K562 (cell line): Measurements from ENCODE around the gene POLK. TPM values are rescaled to one million over a fixed set of nuclear protein-coding genes. Genes with fewer than 3 reads are reported as not detected.
A peak's percentile ranks its signal among the peaks of the same experiment; 100 is the strongest.

Experiments used
- ATAC-seq: fragments of 200-7000 bp; cut with Tn5 transposase; 3 replicates; pipeline ENCODE4 v1.9.1; 2020; ENCODE audit warnings: moderate library complexity
- BruUV-seq: library from RNA; stranded (reverse); fragments of 400-500 nt; replicated peaks from 2 replicates; lab custom pipeline; 2021; lab: Mats Ljungman, UMichigan
- CTCF ChIA-PET: fragments of 300-600 bp; formaldehyde crosslinking; extraction: SDS; loops from one replicate; lab custom pipeline; 2021; ENCODE audit warnings: low intra/inter-chr PET ratio; lab: Yijun Ruan, JAX
- POLR2A ChIA-PET: fragments of 300-600, 350-650 bp; sonication (Branson Sonifier 250); formaldehyde crosslinking; extraction: SDS; loops from one replicate; lab custom pipeline; 2021; ENCODE audit warnings: antibody characterized with exemption, inconsistent platforms; lab: Yijun Ruan, JAX
- DNase-seq, 4 experiments: peaks; one replicate each; pipeline versions ENCODE4 v3.0.0 to v3.0.0-alpha.2; 2011 to 2018; ENCODE audit warnings: low spot score in 3 of 4, mixed read lengths in 3 of 4; ENCODE audit errors: extremely low read depth in 1 of 4
- FAIRE-seq: peaks from 2 replicates; lab custom pipeline; 2011; peaks lifted over from hg19 to GRCh38; lab: Jason Lieb, UNC
- H2AFZ ChIP-seq: 2 replicates; pipeline ENCODE4 v1.6.0; 2011; ENCODE audit warnings: low read depth, low read length, control low read depth, inconsistent platforms
- H3K27ac ChIP-seq: fragments of 200-600 bp; 3 replicates; pipeline ENCODE4 v1.8.0; 2011; ENCODE audit warnings: low read depth, mild to moderate bottlenecking, control low read depth, inconsistent platforms, low read length, moderate library complexity, mixed read lengths; ENCODE audit errors: extremely low read depth
- H3K27me3 ChIP-seq, 2 experiments: fragments of 300-600 bp in 1 of 2; 2 replicates in 1 of 2; 3 replicates in 1 of 2; pipeline versions ENCODE4 v1.6.0 to v1.8.0; 2011; ENCODE audit warnings: inconsistent platforms in 2 of 2, low read length in 2 of 2, mild to moderate bottlenecking in 1 of 2, mixed read lengths in 1 of 2, moderate library complexity in 1 of 2; ENCODE audit not compliant: control insufficient read depth in 2 of 2, insufficient read depth in 2 of 2
- H3K36me3 ChIP-seq: fragments of 300-600 bp; 3 replicates; pipeline ENCODE4 v1.8.0; 2011; ENCODE audit warnings: mild to moderate bottlenecking, low read length, inconsistent platforms; ENCODE audit not compliant: control insufficient read depth, insufficient read depth
- H3K4me1 ChIP-seq, 2 experiments: fragments of 200-600 bp in 1 of 2; replicated peaks in 1 of 2; 2 replicates in 1 of 2; 3 replicates in 1 of 2; pipeline versions ENCODE4 v1.5.1 to v1.8.0; 2011; ENCODE audit warnings: inconsistent platforms in 2 of 2, low read length in 2 of 2, mild to moderate bottlenecking in 1 of 2, mixed read lengths in 1 of 2, moderate library complexity in 1 of 2; ENCODE audit not compliant: control insufficient read depth in 2 of 2, insufficient read depth in 2 of 2
- H3K4me2 ChIP-seq: 2 replicates; pipeline ENCODE4 v1.6.1; 2011; ENCODE audit warnings: low read length, control low read depth, inconsistent platforms, mixed read lengths; ENCODE audit not compliant: insufficient read depth
- H3K4me3 ChIP-seq: fragments of 200-600 bp; sonication (generic), shearing (Covaris generic); 2 replicates; pipeline ENCODE4 v1.5.1; 2016; ENCODE audit warnings: control low read depth, inconsistent platforms
- H3K79me2 ChIP-seq: fragments of 200-600 bp; 3 replicates; pipeline ENCODE4 v1.8.0; 2011; ENCODE audit warnings: low read length, inconsistent platforms; ENCODE audit not compliant: control insufficient read depth, insufficient read depth
- H3K9ac ChIP-seq, 2 experiments: 2 replicates each; pipeline versions ENCODE4 v1.6.0 to v1.6.1; 2011; ENCODE audit warnings: low read depth in 2 of 2, low read length in 2 of 2, control low read depth in 1 of 2, inconsistent platforms in 1 of 2, mild to moderate bottlenecking in 1 of 2, mixed read lengths in 1 of 2; ENCODE audit not compliant: insufficient read depth in 1 of 2
- H3K9me1 ChIP-seq: one replicate; pipeline ENCODE4 v1.6.0; 2011; ENCODE audit warnings: inconsistent platforms, mild to moderate bottlenecking, low read length, moderate library complexity; ENCODE audit not compliant: control insufficient read depth, insufficient read depth
- H3K9me3 ChIP-seq: replicated peaks from 2 replicates; pipeline ENCODE4 v1.5.1; 2011; ENCODE audit warnings: low read depth, low read length, inconsistent platforms; ENCODE audit not compliant: control insufficient read depth, insufficient read depth
- H4K20me1 ChIP-seq: replicated peaks from 2 replicates; pipeline ENCODE4 v1.6.1; 2011; ENCODE audit warnings: low read length, inconsistent platforms, mixed read lengths; ENCODE audit not compliant: control insufficient read depth, insufficient read depth
- BCL6 ChIP-seq: fragments of 250-450 bp; sonication (Bioruptor Pico); IDR thresholded peaks from 2 replicates; pipeline ENCODE4 v1.4.0; 2020
- BRF1 ChIP-seq: IDR thresholded peaks from 3 replicates; pipeline ENCODE4 v1.6.1; 2011; ENCODE audit warnings: borderline replicate concordance, mild to moderate bottlenecking; ENCODE audit not compliant: insufficient read length; ENCODE audit errors: extremely low read depth
- CTCFL ChIP-seq: IDR thresholded peaks from 2 replicates; pipeline ENCODE4 v1.6.1; 2011; ENCODE audit warnings: borderline replicate concordance, low read depth, mild to moderate bottlenecking, moderate library complexity, low read length; ENCODE audit not compliant: insufficient read depth, poor library complexity, severe bottlenecking
- ETV6 ChIP-seq, 3 experiments: fragments of 150-350 bp in 1 of 3; sonication (generic) in 1 of 3; formaldehyde crosslinking in 1 of 3; IDR thresholded peaks; 2 replicates each; pipeline versions ENCODE4 v1.6.1 to v1.8.0; 2014 to 2022; ENCODE audit warnings: borderline replicate concordance in 2 of 3, low read depth in 2 of 3, antibody characterized with exemption in 1 of 3, low read length in 1 of 3, mild to moderate bottlenecking in 1 of 3, missing genetic modification reagents in 1 of 3
- HLTF ChIP-seq: fragments of 450-650 bp; IDR thresholded peaks from 2 replicates; pipeline ENCODE4 v1.6.1; 2016
- IRF1 ChIP-seq: sonication (generic); formaldehyde crosslinking; IDR thresholded peaks from 2 replicates; pipeline ENCODE4 v1.8.0; 2022; ENCODE audit warnings: missing genetic modification reagents, mild to moderate bottlenecking, borderline replicate concordance
- POLR2G ChIP-seq: fragments of 200-400 bp; formaldehyde crosslinking; IDR thresholded peaks from 2 replicates; pipeline ENCODE4 v1.6.1; 2017; ENCODE audit warnings: low read depth, mild to moderate bottlenecking, antibody characterized with exemption, low read length, moderate library complexity
- RNF2 ChIP-seq: sonication (generic); IDR thresholded peaks from 2 replicates; pipeline ENCODE4 v1.6.1; 2016
- ZKSCAN1 ChIP-seq: fragments of 150-350 bp; IDR thresholded peaks from 2 replicates; pipeline ENCODE4 v1.6.1; 2016; ENCODE audit warnings: low read depth, low read length
- ZNF212 ChIP-seq: fragments of 450-650 bp; formaldehyde crosslinking; IDR thresholded peaks from 2 replicates; pipeline ENCODE4 v1.4.0; 2020; ENCODE audit warnings: mild to moderate bottlenecking
- ZNF280A ChIP-seq: fragments of 450-650 bp; IDR thresholded peaks from 2 replicates; pipeline ENCODE4 v1.6.1; 2018; ENCODE audit warnings: mild to moderate bottlenecking, low read depth; ENCODE audit not compliant: partially characterized antibody
- whole genome bisulfite sequencing: fragments of 100-300 bp; shearing (Covaris generic); methylation state at CpG from one replicate; pipeline ENCODE4 v1.1.6; 2016; ENCODE audit warnings: low coverage, mixed read lengths; ENCODE audit not compliant: insufficient coverage; ENCODE audit errors: missing lambda C conversion rate; 5-methylcytosine and 5-hydroxymethylcytosine counted together
- in situ Hi-C: fragments of 300-500 bp; cut with MboI; formaldehyde crosslinking; loops from 4 replicates; pipeline ENCODE4 v1.15.0; 2018; ENCODE audit warnings: inconsistent platforms, mixed read lengths
- intact Hi-C: fragments of 100-400 bp; cut with micrococcal nuclease; formaldehyde crosslinking; loops from 2 replicates; pipeline ENCODE4 v1.14.2; 2022
- polyA plus RNA-seq, 8 experiments: library from polyadenylated mRNA; depleted of rRNA in 4 of 8; stranded (reverse) in 5 of 8; unstranded in 3 of 8; fragments of >200 nt; fragmentation: Nextera tagmentation in 2 of 8; fragmentation: Illumina TruSeq in 1 of 8; extraction: Ambion mirVana in 2 of 8; extraction: Trizol in 1 of 8; gene quantifications; 2 replicates each; pipeline versions ENCODE4 v1.2.1 to v1.2.3, GENCODE V29; 2011 to 2014; ENCODE audit warnings: inconsistent platforms in 1 of 8, missing spikeins in 1 of 8
- total RNA-seq, 7 experiments: library from RNA; depleted of rRNA in 6 of 7; stranded (reverse); fragments of >200 nt in 6 of 7; fragmentation: Illumina TruSeq in 2 of 7; extraction: Trizol in 2 of 7; gene quantifications; 2 replicates each; pipeline versions ENCODE4 v1.2.1 to v1.2.3, GENCODE V29; 2011 to 2021; ENCODE audit warnings: low replicate concordance in 1 of 7

The POLK gene
- total and polyA plus RNA-seq, 9 of the 15 experiments (the other 6 are each of a cell fraction or from before 2014, with no cell fraction given) = 6.1 to 31.6 (median 16.5) TPM

GRCh38 chr5:75468593-75468992 is 43.1 kb upstream of the POLK start:
- CTCF ChIA-PET = no interaction called here
- Histone ChIP-seq H3K4me2 (no peak overlapping the region), H3K27me3 (no peaks in the 10 kb centered on the region), H3K9me3 (peaks cover 5% of the 10 kb centered on the region; the same call in 1 of the 2 replicates), H3K9me1 (no peaks in the 10 kb centered on the region), H3K36me3 (no peaks in the 10 kb centered on the region), H4K20me1 (no peaks in the 10 kb centered on the region), H3K9ac (no peak overlapping the region), H3K4me3 (no peak overlapping the region), H3K79me2 (peaks cover 40% of the 10 kb centered on the region), H2AFZ (no peak overlapping the region), H3K4me1 (peaks cover 0 to 4% of the 10 kb centered on the region in 2 experiments; a peak in 2 of 5 replicates), H3K27ac (no peak overlapping the region)
- FAIRE-seq (no peak), ATAC-seq (no peak), DNase-seq (no peak)
- BruUV-seq = no TSS peak
- intact Hi-C loops = no loop called here
- in situ Hi-C loops = no loop called here
- no peak for TF ChIP-seq ETV6 (IDR thresholded peaks at IDR 0.05; ENCODE audit: borderline replicate concordance in 1 of 2, low read depth in 2 of 2, low read length in 1 of 2)
- TF ChIP-seq ETV6 (CRISPR knock-in tag; IDR thresholded peaks at IDR 0.05; ENCODE audit: borderline replicate concordance) = no peak
- no peak for TF ChIP-seq BRF1
- TF ChIP-seq ZNF212 (CRISPR knock-in tag) = no peak
- 78% methylated on average over 2 of the region's 2 CpGs for WGBS
- POLR2A ChIA-PET = no interaction called here

- intact Hi-C loops = no loop called here
- Histone ChIP-seq H4K20me1 (no peaks in the 10 kb centered on the region), H3K27me3 (no peaks in the 10 kb centered on the region), H3K9ac (no peak overlapping the region), H3K79me2 (peaks cover 40% of the 10 kb centered on the region), H3K27ac (no peak overlapping the region), H3K36me3 (no peaks in the 10 kb centered on the region), H3K4me1 (peaks cover 0 to 4% of the 10 kb centered on the region in 2 experiments; a peak in 2 of 5 replicates), H3K4me2 (no peak overlapping the region), H3K4me3 (no peak overlapping the region), H2AFZ (no peak overlapping the region), H3K9me1 (no peaks in the 10 kb centered on the region), H3K9me3 (peaks cover 5% of the 10 kb centered on the region; the same call in 1 of the 2 replicates)
- ChIA-PET CTCF (no interaction called here), POLR2A (no interaction called here)
- 85% methylated on average over 1 of the region's 1 CpG for WGBS
- BruUV-seq = no TSS peak
- no peak for DNase-seq
- ATAC-seq = no peak
- no peak for FAIRE-seq
- in situ Hi-C loops = no loop called here
- peak; percentile 81 for TF ChIP-seq ZNF280A
- TF ChIP-seq POLR2G = no peak
- no peak for TF ChIP-seq RNF2
- peak; percentile 65; the same call in 1 of the 2 replicates for TF ChIP-seq HLTF
- TF ChIP-seq BCL6 (CRISPR knock-in tag) = no peak
- TF ChIP-seq ZKSCAN1 = no peak
- TF ChIP-seq IRF1 (CRISPR knock-in tag) = no peak
- TF ChIP-seq CTCFL = no peak
These were observed 42.7 kb upstream of the POLK start for GRCh38 chr5:75469017-75469416.
